ENCODE data around the gene GABARAP.
"Not testable (repeated sequence)": the region's sequence is repeated elsewhere in the genome, so short reads cannot be mapped to it uniquely, and the experiment has no call there.

The GABARAP gene

GRCh38 chr17:7260651-7261378 is 18.6 kb upstream of the GABARAP start:
- peak; percentile 37 for DNase-seq

- DNase-seq, result no peak
These were observed 17.9 kb upstream of the GABARAP start for GRCh38 chr17:7260151-7260550.

DNA sequence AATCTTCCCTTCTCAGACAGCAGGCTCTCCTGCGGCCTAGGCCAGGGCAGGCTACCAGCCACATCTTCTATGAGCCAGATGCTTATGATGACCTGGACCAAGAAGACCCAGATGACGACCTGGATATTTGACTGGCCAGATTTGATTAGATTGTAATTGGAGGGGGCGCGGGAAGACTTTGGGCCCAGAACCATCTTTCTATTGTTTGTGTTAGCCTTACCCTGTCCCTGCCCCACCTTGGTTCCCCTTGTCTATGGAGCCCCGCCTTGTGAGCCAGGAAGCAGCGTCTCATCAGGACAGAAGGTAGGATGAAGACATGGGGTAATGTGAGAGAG is 17.3 kb upstream of the GABARAP start:
- DNase-seq, result no peak

DNA sequence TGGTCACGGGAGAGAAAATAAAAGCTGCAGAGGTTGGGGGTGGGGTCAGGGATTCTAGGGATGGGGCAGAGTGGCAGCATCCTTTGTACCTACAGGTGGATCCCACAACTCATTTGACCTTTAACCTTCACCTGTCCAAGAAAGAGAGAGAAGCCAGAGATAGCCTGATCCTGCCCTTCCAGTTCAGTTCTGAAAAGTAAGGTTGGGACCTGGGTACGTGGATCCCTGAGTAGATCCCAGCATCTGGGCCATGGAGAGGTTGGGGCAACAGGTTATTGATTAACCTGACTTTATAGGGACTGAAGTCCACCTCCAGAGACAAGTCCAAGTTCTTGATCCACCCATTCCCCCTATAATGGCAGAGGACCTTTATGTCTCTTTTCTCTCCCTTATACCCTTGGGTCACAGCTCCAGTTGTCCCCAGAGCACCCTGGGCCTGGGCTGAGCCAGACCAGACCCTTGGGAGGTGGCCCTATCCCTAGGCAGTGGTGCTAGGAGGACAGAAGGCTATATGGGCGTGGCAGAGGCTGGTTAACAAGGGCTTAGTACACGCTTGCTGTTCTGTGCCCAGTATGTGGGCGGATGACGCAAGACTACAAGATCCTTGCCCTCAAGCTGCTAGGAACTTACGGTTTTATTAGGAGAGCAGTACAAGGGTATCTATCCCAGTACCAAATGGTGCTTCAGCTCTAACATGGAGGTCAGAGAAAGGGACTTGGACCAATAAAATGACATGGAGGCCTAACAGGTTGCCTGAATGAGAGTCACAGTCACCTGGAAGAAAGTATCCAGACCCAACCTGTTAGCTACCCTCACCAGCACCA is 16.7 kb upstream of the GABARAP start:
- no peak for DNase-seq

DNA sequence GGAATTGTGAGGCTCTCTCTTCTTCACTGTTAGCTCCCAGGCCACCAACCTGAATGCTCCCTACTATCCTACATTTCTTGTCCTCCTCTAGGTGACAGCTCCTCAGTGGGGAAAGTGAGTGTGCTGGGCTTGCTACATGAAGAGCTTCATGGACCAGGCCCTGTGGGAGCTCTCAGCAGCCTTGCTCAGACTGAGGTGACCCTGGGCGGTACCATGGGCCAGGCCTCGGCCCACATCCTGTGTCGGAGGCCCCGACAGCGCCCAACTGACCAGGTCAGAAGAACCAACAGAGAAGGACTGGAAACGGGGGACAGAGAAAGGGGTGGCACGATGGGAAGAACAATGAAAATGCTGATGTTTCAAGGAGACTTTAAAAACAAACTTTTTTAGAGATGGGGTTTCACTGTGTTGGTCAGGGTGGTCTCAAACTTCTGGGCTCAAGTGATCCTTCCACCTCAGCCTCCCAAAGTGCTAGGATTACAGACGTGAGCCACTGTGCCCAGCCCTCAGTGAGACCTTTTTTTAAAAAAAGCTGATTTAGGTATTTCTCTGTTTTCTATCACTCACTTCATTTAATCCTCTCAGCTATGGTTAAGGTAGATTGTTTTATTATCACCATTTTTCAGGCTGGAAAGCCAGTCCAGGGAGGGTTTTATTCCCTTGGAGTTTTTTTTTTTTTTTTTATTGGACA is 14.7 kb upstream of the GABARAP start:
- no peak for DNase-seq

GRCh38 chr17:7254511-7254910 is 12.3 kb upstream of the GABARAP start:
- no peak for DNase-seq

DNA sequence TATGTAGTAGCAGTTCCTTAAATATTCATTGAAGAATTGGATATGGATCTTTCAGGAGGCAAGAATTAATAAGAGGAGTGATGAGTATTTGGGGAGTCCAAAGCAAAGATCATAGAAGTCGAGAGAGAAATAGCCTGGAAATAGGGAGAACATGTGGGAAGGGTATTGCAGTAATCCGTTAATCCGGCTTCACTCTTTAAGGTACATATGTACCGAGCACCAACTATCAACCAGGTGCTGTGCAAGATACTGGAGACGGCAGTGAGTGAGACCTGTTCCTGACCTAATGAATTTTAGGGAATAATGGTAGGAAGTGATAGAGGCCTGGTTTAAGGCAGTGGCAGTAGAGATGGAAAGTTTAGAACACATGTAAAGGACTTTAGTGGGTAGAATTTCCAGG is 10.8 kb upstream of the GABARAP start:
- DNase-seq, result no peak

GRCh38 chr17:7252176-7253043 is 10.2 kb upstream of the GABARAP start, which contains the start of gene ELP5:
TSS of gene ELP5 (plus strand) at chr17:7252215. CDS start at chr17:7252551, 336 bp downstream.
- DNase-seq, result peak; percentile 89

DNA sequence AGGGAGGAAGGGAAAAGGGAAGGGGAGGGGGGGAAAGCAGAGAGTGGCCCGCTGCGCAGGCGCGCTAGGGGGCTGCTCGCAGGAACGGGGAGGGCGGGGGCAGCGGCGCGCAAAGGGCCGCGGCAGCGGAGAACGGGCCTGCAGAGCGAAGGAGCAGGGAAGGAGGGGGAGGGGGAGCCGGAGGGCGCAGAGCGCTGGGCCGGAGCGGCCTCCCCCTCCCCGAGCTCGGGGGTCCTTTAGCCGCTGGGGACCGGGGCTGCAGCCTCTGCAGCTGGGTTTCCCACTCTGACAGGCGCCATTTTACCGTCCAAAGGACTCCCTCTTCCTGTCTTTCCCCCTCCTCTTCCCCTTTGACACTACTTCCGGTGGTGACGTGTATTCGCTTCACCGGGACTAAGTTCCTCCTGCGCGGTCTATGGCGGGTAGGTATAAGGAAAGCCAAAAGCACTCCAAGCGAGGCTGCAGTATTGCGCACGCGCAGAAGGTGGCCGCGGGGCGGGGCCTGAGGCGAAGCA is 9.5 kb upstream of the GABARAP start, which contains the start of gene CTDNEP1:
CTDNEP1 (minus strand) TSS at position 74 of the 515 bp plus-strand sequence. CDS start 438 bp downstream, outside the sequence.
- DNase-seq, result peak; percentile 99

- no peak for DNase-seq
These were observed 8.7 kb upstream of the GABARAP start for GRCh38 chr17:7250695-7251627.

- no peak for DNase-seq
These were observed 7.6 kb upstream of the GABARAP start for GRCh38 chr17:7249830-7250229.

GRCh38 chr17:7249214-7249613 is 7.0 kb upstream of the GABARAP start:
- DNase-seq, result no peak

- no peak for DNase-seq
These were observed 6.5 kb upstream of the GABARAP start for GRCh38 chr17:7248796-7249195.

DNA sequence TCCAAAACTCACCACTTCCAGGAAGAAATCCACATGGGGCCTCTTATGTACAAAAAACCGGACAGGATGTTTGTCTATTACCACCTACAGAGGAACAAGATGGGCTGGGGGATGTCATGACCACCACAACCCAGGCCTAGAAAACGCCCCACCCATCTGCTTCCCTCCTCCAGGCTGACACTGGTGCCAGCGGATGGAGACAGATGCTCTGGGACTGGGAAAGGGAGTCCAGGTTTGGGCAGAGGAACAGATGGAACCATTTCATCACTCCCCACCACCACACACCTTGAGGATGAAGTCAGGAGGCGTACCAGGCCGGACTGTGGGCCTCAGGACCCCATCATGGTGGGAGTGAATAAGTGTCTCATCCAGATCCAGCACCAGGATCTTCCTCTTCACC is 4.5 kb upstream of the GABARAP start:
- DNase-seq, result no peak

DNA sequence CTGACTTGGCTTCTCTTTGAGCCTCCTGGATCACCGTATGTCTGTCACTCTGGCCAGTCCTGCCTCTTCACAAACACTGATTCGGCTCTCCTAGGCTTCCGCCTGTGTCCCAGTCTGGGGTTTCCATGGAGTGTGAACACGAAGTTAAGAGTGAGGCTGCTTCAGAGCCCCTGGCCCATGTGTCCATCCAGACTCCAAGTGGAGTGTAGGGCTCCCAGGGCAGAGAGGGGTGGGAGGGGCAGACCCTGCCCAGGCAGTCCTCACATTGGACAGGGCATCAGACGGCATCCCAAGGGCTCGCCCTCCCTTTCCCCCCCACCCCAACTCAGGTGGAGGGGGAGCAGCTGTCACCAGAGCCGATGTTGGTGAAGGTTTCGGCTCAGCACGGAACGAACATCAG is 1.6 kb upstream of the GABARAP start:
- not testable (repeated sequence) for DNase-seq

GRCh38 chr17:7243453-7243729 is 1.1 kb upstream of the GABARAP start:
- no peak for DNase-seq

DNA sequence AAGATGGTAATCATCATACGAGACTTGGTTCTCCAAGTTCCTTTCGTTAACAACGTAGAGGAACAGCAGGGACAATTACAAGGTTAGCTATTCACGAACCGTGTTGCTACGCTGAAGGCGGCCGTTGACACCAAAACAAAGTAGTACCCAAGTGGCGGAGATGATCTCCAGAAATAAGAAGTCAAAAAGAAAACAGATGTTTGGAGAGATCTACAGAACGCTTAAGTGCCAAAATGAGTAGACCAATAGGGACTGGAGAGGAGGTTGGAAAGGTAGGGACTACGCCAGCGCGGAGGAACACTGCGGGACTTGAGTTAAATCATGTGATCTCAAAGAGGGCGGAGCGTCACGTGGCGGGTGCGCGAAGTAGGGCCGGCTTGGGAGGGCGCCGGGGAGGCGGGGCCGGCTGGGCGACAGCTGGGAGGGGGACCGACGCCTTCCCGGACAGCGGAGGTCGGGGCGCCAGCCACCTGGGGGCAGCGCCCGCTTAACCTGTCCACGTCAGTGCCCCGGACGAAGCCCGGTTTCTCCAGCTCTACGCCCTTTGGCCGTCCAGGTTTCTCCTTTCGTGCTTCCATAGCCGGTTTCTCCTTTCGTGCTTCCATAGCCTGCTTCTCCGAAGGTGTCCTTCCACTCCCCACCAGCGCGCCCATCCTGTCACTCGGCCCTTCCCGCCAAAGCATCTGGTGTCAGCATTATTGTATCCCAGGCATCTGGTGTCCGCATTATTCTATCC is 636 bp upstream of the GABARAP start:
- peak; percentile 84 for DNase-seq

DNA sequence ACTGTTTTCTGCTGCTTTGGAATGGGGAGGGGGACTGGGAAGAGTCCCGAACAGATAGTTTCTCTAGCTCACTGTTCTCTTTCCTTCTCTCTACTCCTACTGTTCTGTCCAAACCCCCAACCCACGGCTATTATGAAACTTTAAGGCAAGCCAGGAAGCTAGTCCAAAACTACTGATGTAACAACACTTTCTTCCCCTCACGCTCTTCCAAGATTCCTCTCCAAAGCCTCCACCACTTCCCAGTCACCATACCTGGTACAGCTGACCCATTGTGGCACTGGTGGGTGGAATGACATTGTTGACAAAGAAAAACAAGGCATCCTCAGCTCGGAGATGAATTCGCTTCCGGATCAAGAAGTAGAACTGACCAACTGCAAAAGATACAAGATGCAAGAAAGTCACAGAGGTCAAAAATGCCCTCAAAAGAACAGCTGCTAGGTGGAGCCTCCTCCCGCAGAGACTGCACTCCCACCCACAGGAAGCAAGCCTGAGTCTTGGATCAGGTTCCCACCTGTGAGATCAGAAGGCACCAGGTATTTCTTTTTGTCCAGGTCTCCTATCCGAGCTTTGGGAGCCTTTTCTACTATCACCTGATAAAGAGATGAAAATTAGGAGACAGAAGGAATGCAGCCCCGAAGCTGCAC is 1.0 kb downstream of the GABARAP start:
- DNase-seq, result no peak

DNA sequence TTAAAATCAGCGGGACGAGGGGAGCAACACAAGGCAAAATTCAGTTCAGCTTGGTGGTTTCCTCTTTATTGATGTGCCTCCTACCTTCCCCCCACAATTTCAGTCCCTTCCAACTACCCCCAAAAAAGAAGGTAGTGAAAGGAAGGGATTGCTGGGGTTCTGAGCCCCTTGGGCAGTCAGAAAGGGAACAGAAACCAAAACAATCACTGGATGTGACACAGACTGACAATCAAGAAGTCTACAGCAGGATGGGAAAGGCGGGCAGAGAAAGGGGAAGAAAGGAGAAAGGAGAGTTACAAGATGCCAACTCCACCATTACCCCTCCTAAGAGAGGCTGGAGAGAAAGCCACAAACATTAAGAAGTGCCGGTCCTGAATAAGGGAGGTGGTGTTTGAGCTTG is 1.9 kb downstream of the GABARAP start:
- no peak for DNase-seq
